Measurements from ENCODE around the gene DCST1.

DNA sequence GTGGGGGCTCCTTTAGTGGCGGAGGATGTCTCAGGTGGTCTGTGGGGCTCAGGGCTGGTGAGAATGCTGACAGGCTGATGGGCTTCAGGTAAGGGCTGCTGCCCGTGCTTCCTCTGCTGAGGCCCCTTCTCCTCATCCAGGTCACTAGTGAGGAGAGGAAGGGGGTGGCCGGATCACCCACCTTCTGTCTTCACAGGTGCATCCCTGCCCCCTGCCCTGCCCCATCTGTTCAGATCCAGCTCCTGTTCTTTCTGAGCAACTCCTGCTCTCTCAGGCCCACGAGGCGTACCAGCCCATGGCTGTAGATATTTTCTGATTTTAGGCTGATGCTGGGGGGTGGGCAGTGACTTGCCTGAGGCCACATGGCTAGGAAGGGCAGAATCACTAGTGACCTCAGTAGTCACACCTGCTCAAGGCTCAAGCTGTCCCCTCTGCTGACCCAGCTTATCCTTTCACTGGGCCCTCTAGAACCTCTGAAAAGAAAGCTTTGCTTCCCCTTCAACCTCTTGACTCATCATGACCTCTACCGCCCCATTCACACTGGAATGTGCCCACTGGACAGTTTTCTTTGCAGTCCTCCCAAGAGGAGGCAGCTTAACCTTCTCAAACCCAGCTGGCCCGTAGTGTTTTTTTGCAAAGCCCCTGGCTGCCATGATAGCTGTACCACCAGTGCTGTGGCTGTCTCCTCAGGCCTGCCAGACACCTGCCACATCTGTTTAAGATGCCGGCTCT lies 14.8 kb upstream of the DCST1 start:
- TF ChIP-seq ZNF138 (CRISPR knock-in tag; conservative IDR thresholded peaks at IDR 0.05) (no peak), CTCF (IDR thresholded peaks at IDR 0.05) (no peak), JUN (CRISPR knock-in tag; IDR thresholded peaks at IDR 0.05) (no peak), GABPB1 (CRISPR knock-in tag; IDR thresholded peaks at IDR 0.05) (no peak), CBFB (CRISPR knock-in tag; IDR thresholded peaks at IDR 0.05; ENCODE audit: low read depth) (no peak), ATF3 (CRISPR knock-in tag; conservative IDR thresholded peaks at IDR 0.05) (no peak), ESRRA (CRISPR knock-in tag; IDR thresholded peaks at IDR 0.05; ENCODE audit: borderline replicate concordance) (no peak)
